K562 (cell line): ENCODE data around the gene TANC1. TPM values are rescaled to one million over a fixed set of nuclear protein-coding genes. Genes with fewer than 3 reads are reported as not detected.

Experiments
- ATAC-seq: fragments of 200-7000 bp; cut with Tn5 transposase; 3 replicates; pipeline ENCODE4 v1.9.1; 2020; ENCODE audit warnings: moderate library complexity
- BruUV-seq: library from RNA; stranded (reverse); fragments of 400-500 nt; replicated peaks from 2 replicates; lab custom pipeline; 2021; lab: Mats Ljungman, UMichigan
- CTCF ChIA-PET: fragments of 300-600 bp; formaldehyde crosslinking; extraction: SDS; loops from one replicate; lab custom pipeline; 2021; ENCODE audit warnings: low intra/inter-chr PET ratio; lab: Yijun Ruan, JAX
- POLR2A ChIA-PET: fragments of 300-600, 350-650 bp; sonication (Branson Sonifier 250); formaldehyde crosslinking; extraction: SDS; loops from one replicate; lab custom pipeline; 2021; ENCODE audit warnings: antibody characterized with exemption, inconsistent platforms; lab: Yijun Ruan, JAX
- DNase-seq, 4 experiments: peaks; one replicate each; pipeline versions ENCODE4 v3.0.0 to v3.0.0-alpha.2; 2011 to 2018; ENCODE audit warnings: low spot score in 3 of 4, mixed read lengths in 3 of 4; ENCODE audit errors: extremely low read depth in 1 of 4
- FAIRE-seq: peaks from 2 replicates; lab custom pipeline; 2011; peaks lifted over from hg19 to GRCh38; lab: Jason Lieb, UNC
- H2AFZ ChIP-seq: 2 replicates; pipeline ENCODE4 v1.6.0; 2011; ENCODE audit warnings: low read depth, low read length, control low read depth, inconsistent platforms
- H3K27ac ChIP-seq: fragments of 200-600 bp; 3 replicates; pipeline ENCODE4 v1.8.0; 2011; ENCODE audit warnings: low read depth, mild to moderate bottlenecking, control low read depth, inconsistent platforms, low read length, moderate library complexity, mixed read lengths; ENCODE audit errors: extremely low read depth
- H3K27me3 ChIP-seq, 2 experiments: fragments of 300-600 bp in 1 of 2; 2 replicates in 1 of 2; 3 replicates in 1 of 2; pipeline versions ENCODE4 v1.6.0 to v1.8.0; 2011; ENCODE audit warnings: inconsistent platforms in 2 of 2, low read length in 2 of 2, mild to moderate bottlenecking in 1 of 2, mixed read lengths in 1 of 2, moderate library complexity in 1 of 2; ENCODE audit not compliant: control insufficient read depth in 2 of 2, insufficient read depth in 2 of 2
- H3K36me3 ChIP-seq: fragments of 300-600 bp; 3 replicates; pipeline ENCODE4 v1.8.0; 2011; ENCODE audit warnings: mild to moderate bottlenecking, low read length, inconsistent platforms; ENCODE audit not compliant: control insufficient read depth, insufficient read depth
- H3K4me1 ChIP-seq, 2 experiments: fragments of 200-600 bp in 1 of 2; replicated peaks in 1 of 2; 2 replicates in 1 of 2; 3 replicates in 1 of 2; pipeline versions ENCODE4 v1.5.1 to v1.8.0; 2011; ENCODE audit warnings: inconsistent platforms in 2 of 2, low read length in 2 of 2, mild to moderate bottlenecking in 1 of 2, mixed read lengths in 1 of 2, moderate library complexity in 1 of 2; ENCODE audit not compliant: control insufficient read depth in 2 of 2, insufficient read depth in 2 of 2
- H3K4me2 ChIP-seq: 2 replicates; pipeline ENCODE4 v1.6.1; 2011; ENCODE audit warnings: low read length, control low read depth, inconsistent platforms, mixed read lengths; ENCODE audit not compliant: insufficient read depth
- H3K4me3 ChIP-seq: fragments of 200-600 bp; sonication (generic), shearing (Covaris generic); 2 replicates; pipeline ENCODE4 v1.5.1; 2016; ENCODE audit warnings: control low read depth, inconsistent platforms
- H3K79me2 ChIP-seq: fragments of 200-600 bp; 3 replicates; pipeline ENCODE4 v1.8.0; 2011; ENCODE audit warnings: low read length, inconsistent platforms; ENCODE audit not compliant: control insufficient read depth, insufficient read depth
- H3K9ac ChIP-seq, 2 experiments: 2 replicates each; pipeline versions ENCODE4 v1.6.0 to v1.6.1; 2011; ENCODE audit warnings: low read depth in 2 of 2, low read length in 2 of 2, control low read depth in 1 of 2, inconsistent platforms in 1 of 2, mild to moderate bottlenecking in 1 of 2, mixed read lengths in 1 of 2; ENCODE audit not compliant: insufficient read depth in 1 of 2
- H3K9me1 ChIP-seq: one replicate; pipeline ENCODE4 v1.6.0; 2011; ENCODE audit warnings: inconsistent platforms, mild to moderate bottlenecking, low read length, moderate library complexity; ENCODE audit not compliant: control insufficient read depth, insufficient read depth
- H3K9me3 ChIP-seq: replicated peaks from 2 replicates; pipeline ENCODE4 v1.5.1; 2011; ENCODE audit warnings: low read depth, low read length, inconsistent platforms; ENCODE audit not compliant: control insufficient read depth, insufficient read depth
- H4K20me1 ChIP-seq: replicated peaks from 2 replicates; pipeline ENCODE4 v1.6.1; 2011; ENCODE audit warnings: low read length, inconsistent platforms, mixed read lengths; ENCODE audit not compliant: control insufficient read depth, insufficient read depth
- BCLAF1 ChIP-seq, 2 experiments: fragments of 450-650 bp in 1 of 2; IDR thresholded peaks; 2 replicates each; pipeline ENCODE4 v1.6.1; 2011 to 2017; ENCODE audit warnings: low read depth in 2 of 2, antibody characterized with exemption in 1 of 2, borderline replicate concordance in 1 of 2, low read length in 1 of 2, mild to moderate bottlenecking in 1 of 2, mixed read lengths in 1 of 2; ENCODE audit not compliant: control insufficient read depth in 1 of 2
- FOS ChIP-seq: IDR thresholded peaks from 3 replicates; pipeline ENCODE4 v1.6.1; 2011; ENCODE audit not compliant: insufficient read length; ENCODE audit errors: extremely low read depth
- GTF2E2 ChIP-seq: fragments of 200-800 bp; sonication (Bioruptor generic); IDR thresholded peaks from 2 replicates; pipeline ENCODE4 v1.6.1; 2016; ENCODE audit warnings: missing genetic modification characterization, missing compliant biosample characterization
- MCM7 ChIP-seq, 2 experiments: fragments of 450-650 bp; IDR thresholded peaks; 2 replicates each; pipeline ENCODE4 v1.6.1; 2016 to 2018
- MTA3 ChIP-seq: fragments of 450-650 bp; formaldehyde crosslinking; IDR thresholded peaks from 2 replicates; pipeline ENCODE4 v1.6.1; 2017; ENCODE audit warnings: mild to moderate bottlenecking, borderline replicate concordance
- MTF1 ChIP-seq: fragments of 250-450 bp; sonication (Bioruptor Pico); IDR thresholded peaks from 2 replicates; pipeline ENCODE4 v1.9.0; 2021; ENCODE audit warnings: moderate library complexity, mild to moderate bottlenecking, inconsistent platforms, borderline replicate concordance
- PHF20 ChIP-seq: fragments of 450-650 bp; IDR thresholded peaks from 2 replicates; pipeline ENCODE4 v1.6.1; 2018; ENCODE audit not compliant: partially characterized antibody
- SREBF1 ChIP-seq: fragments of 150-350 bp; IDR thresholded peaks from 2 replicates; pipeline ENCODE4 v1.6.1; 2014; ENCODE audit warnings: antibody characterized with exemption, low read depth, low read length, borderline replicate concordance
- SRSF3 ChIP-seq: fragments of 200-400 bp; formaldehyde crosslinking; IDR thresholded peaks from 2 replicates; pipeline ENCODE4 v1.6.1; 2016; ENCODE audit warnings: mild to moderate bottlenecking, low read length, moderate library complexity; ENCODE audit not compliant: insufficient read depth
- U2AF2 ChIP-seq: fragments of 200-400 bp; formaldehyde crosslinking; optimal IDR thresholded peaks from 2 replicates; pipeline ENCODE3; 2017; ENCODE audit warnings: low read depth, mild to moderate bottlenecking, low read length
- ZNF12 ChIP-seq: sonication (generic); formaldehyde crosslinking; IDR thresholded peaks from 2 replicates; pipeline ENCODE4 v1.4.0; 2020; ENCODE audit warnings: mild to moderate bottlenecking, missing genetic modification reagents
- ZNF639 ChIP-seq, 2 experiments: fragments of 200-800 bp in 1 of 2; sonication (Bioruptor generic) in 1 of 2; sonication (generic) in 1 of 2; formaldehyde crosslinking in 1 of 2; IDR thresholded peaks in 1 of 2; conservative IDR thresholded peaks in 1 of 2; 2 replicates each; pipeline versions ENCODE4 v1.5.0 to v1.6.1; 2016 to 2020; ENCODE audit warnings: missing compliant biosample characterization in 1 of 2, missing genetic modification characterization in 1 of 2, missing genetic modification reagents in 1 of 2
- WGBS: fragments of 100-300 bp; shearing (Covaris generic); methylation state at CpG from one replicate; pipeline ENCODE4 v1.1.6; 2016; ENCODE audit warnings: low coverage, mixed read lengths; ENCODE audit not compliant: insufficient coverage; ENCODE audit errors: missing lambda C conversion rate; 5-methylcytosine and 5-hydroxymethylcytosine counted together
- in situ Hi-C: fragments of 300-500 bp; cut with MboI; formaldehyde crosslinking; loops from 4 replicates; pipeline ENCODE4 v1.15.0; 2018; ENCODE audit warnings: inconsistent platforms, mixed read lengths
- intact Hi-C: fragments of 100-400 bp; cut with micrococcal nuclease; formaldehyde crosslinking; loops from 2 replicates; pipeline ENCODE4 v1.14.2; 2022
- polyA plus RNA-seq, 8 experiments: library from polyadenylated mRNA; depleted of rRNA in 4 of 8; stranded (reverse) in 5 of 8; unstranded in 3 of 8; fragments of >200 nt; fragmentation: Nextera tagmentation in 2 of 8; fragmentation: Illumina TruSeq in 1 of 8; extraction: Ambion mirVana in 2 of 8; extraction: Trizol in 1 of 8; gene quantifications; 2 replicates each; pipeline versions ENCODE4 v1.2.1 to v1.2.3, GENCODE V29; 2011 to 2014; ENCODE audit warnings: inconsistent platforms in 1 of 8, missing spikeins in 1 of 8
- total RNA-seq, 7 experiments: library from RNA; depleted of rRNA in 6 of 7; stranded (reverse); fragments of >200 nt in 6 of 7; fragmentation: Illumina TruSeq in 2 of 7; extraction: Trizol in 2 of 7; gene quantifications; 2 replicates each; pipeline versions ENCODE4 v1.2.1 to v1.2.3, GENCODE V29; 2011 to 2021; ENCODE audit warnings: low replicate concordance in 1 of 7
- TF ChIP-seq, protein P1 (sequence below): sonication (generic); IDR thresholded peaks from 2 replicates; pipeline ENCODE4 v1.6.1; 2016

Gene TANC1
- total and polyA plus RNA-seq, 9 of the 15 experiments (the other 6 are each of a cell fraction or from before 2014, with no cell fraction given) = under 0.01 to 0.20 (median 0.07) TPM; not detected in 1

DNA sequence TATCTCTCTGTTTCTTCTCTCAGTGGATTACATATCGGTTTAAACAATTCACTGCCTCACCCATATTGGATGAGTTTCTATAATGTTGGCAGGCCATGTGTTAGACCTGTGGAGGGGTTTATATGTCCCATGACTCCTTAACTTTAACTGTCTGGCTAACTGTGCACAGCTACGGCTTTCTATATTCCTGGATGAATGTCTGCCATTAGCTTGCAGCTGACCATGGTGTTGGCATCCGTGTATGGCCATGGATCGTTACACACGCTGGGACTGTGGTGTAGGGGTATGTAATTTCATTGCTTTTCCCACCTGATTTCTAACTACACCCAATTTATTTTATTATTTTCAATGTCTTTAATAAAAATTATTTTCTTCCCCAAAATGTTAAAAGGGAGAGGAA is 3.3 kb upstream of the TANC1 start (continued):
- TF ChIP-seq ZNF639 (CRISPR knock-in tag; conservative IDR thresholded peaks at IDR 0.05 in 1 of 2, IDR thresholded peaks at IDR 0.05 in 1 of 2) (no peak), MCM7 (IDR thresholded peaks at IDR 0.05) (no peak), SREBF1 (no peak), MTA3 (no peak)
- TF ChIP-seq, all 486 proteins: peak for 0

DNA sequence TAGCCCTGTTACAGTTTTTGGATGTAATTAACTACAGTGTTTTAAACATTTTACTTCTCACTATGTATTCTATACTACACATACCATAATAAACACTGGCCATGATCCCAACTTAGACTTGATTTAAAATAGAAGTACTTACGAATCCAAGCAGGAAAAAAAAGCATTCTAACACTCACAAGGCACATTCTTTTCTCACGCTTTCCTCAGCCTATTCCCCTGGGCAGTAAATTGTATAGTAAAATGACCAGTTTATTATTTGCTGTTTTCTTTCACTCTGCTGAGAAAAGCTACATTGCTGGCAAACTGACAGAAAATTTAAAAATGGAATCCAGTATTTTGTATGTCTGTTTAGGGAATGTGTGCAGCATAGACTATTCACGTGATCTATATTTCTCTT is 2.8 kb upstream of the TANC1 start:
- Histone ChIP-seq H2AFZ (no peak overlapping the region), H3K4me2 (no peak overlapping the region), H3K9me1 (no peaks in the 10 kb centered on the region), H3K27me3 (peaks cover 23 to 31% of the 10 kb centered on the region in 2 experiments; a peak in 4 of 5 replicates), H3K27ac (no peak overlapping the region), H3K36me3 (no peaks in the 10 kb centered on the region), H3K79me2 (no peaks in the 10 kb centered on the region), H3K4me3 (no peak overlapping the region), H3K9ac (no peak overlapping the region), H4K20me1 (no peaks in the 10 kb centered on the region), H3K9me3 (no peaks in the 10 kb centered on the region), H3K4me1 (peaks cover 0 to 16% of the 10 kb centered on the region in 2 experiments; a peak in 2 of 5 replicates)
- no peak for DNase-seq
- CTCF ChIA-PET = no interaction called here
- in situ Hi-C loops (no loop called here), intact Hi-C loops (no loop called here)
- TF ChIP-seq PHF20 (no peak), BCLAF1 (IDR thresholded peaks at IDR 0.05; ENCODE audit: borderline replicate concordance in 1 of 2, control insufficient read depth in 1 of 2, low read depth in 2 of 2, low read length in 1 of 2) (no peak), ZNF12 (CRISPR knock-in tag) (no peak), FOS (no peak), SRSF3 (no peak), U2AF2 (no peak), MTF1 (CRISPR knock-in tag) (no peak), GTF2E2 (tag) (no peak)
- TF ChIP-seq, protein P1, sequence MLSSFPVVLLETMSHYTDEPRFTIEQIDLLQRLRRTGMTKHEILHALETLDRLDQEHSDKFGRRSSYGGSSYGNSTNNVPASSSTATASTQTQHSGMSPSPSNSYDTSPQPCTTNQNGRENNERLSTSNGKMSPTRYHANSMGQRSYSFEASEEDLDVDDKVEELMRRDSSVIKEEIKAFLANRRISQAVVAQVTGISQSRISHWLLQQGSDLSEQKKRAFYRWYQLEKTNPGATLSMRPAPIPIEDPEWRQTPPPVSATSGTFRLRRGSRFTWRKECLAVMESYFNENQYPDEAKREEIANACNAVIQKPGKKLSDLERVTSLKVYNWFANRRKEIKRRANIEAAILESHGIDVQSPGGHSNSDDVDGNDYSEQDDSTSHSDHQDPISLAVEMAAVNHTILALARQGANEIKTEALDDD = no peak
- no TSS peak for BruUV-seq
- POLR2A ChIA-PET = no interaction called here
- ATAC-seq = no peak
- no peak for FAIRE-seq
- 2% methylated on average over 3 of the region's 3 CpGs for WGBS
